SIG-M5 treated with dmso at 0.1 percent for 504 hours (cell line): ENCODE measurements around the gene NOM1.

ENCODE experiments used
- DNase-seq: peaks from one replicate; lab custom pipeline; 2025; ENCODE audit not compliant: unreplicated experiment; lab: John Stamatoyannopoulos, UW

Gene NOM1

DNA sequence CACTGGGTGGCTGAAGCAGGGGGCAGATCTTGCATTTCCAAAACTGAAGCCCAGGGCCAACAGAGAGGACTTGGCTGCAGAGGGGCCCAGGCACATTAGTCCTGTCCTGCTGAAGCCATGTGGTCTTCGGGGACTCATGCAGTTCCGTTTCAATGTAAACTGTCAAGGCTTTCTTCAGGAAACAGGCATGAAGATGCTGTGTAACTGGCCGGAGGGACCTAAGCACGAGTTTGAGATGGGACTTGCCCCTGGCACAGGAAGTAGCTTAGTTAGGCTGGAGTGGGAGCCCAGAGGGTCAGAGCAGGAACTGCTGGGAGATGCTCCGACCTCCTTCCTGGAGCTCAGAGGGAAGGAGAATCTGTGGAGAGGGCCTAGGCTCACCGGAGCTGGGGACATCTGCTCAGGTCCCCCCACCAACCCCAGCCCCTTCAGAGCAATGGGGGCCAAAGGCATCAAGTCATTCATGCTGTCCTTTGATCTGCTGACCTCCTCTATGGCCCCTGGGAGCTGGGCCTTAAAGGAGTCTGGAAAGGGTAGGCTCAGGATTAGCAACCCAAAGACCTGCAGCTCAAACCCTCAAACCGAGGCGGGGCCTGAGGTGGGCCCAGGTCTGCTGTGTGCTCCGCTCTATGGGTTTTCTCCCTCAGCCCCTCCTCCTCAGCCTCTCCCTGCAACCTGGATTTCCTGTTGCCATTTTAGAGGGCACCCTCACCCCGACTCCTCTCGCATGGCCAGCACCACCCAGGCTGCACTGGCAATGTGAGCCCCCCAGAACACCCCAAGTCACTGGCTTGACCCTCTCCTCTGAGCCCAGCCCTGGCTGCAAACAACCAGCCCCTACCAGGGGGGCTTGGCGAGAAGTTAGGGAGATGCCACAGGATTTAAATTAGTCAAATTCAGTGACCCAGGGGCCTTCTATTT lies 65.4 kb downstream of the NOM1 start:
- no peak for DNase-seq

- DNase-seq, result no peak
Measured at GRCh38 chr7:157016024-157016351, 66.5 kb downstream of the NOM1 start.

DNA sequence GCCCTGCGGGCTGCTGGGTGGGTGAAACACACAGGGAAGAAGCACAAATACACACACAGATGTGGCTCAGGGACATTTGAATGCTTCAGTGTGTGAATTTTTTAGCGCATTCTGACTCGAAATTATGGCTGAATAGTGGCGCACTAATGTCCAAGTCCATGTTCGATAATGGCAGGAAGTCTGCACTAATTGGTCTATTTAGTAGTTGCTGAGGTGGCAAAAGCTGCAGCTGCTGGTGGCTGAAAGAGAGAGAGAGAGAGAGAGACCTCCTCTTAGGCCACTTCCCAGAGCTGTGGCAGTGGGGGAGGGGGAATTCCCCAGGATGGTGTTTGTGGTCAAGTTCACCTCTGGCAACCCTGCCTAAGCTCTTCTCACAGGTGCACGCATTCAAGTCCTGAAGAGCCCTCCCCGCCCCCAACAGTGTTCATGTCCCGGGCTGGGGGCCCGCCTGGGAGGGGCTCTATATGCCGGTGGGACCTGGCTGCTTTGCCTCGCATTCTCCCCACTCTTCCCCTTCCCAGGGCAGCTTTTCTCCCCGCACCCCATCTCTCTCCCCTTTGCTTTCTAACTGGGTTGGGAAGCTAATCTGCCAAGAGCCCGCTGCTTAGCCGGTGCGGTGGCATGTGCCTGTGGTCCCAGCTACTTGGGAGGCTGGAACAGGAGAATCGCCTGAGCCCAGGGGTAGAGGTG lies 67.0 kb downstream of the NOM1 start:
- DNase-seq, result no peak

DNA sequence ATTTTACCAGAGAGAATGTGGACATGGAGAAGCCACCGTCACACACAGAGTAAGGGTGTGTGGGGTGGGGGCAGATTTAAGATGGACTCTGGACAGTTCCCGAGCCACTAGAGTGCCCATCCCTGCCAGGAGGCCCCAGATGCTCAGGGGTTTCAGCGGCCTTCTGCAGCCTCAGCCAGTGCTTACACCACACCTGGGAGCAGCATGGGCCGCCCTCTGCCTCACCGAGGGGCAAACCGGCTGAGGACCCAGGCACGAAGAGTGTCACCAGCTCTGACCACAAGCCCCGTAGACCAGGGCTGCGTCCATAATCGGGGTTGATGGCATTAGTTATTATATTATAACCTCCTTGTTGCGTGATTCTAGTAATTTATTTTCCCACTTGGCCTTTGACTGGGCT lies 67.6 kb downstream of the NOM1 start:
- no peak for DNase-seq

GRCh38 chr7:157017603-157018327 lies 68.3 kb downstream of the NOM1 start:
- no peak for DNase-seq

DNA sequence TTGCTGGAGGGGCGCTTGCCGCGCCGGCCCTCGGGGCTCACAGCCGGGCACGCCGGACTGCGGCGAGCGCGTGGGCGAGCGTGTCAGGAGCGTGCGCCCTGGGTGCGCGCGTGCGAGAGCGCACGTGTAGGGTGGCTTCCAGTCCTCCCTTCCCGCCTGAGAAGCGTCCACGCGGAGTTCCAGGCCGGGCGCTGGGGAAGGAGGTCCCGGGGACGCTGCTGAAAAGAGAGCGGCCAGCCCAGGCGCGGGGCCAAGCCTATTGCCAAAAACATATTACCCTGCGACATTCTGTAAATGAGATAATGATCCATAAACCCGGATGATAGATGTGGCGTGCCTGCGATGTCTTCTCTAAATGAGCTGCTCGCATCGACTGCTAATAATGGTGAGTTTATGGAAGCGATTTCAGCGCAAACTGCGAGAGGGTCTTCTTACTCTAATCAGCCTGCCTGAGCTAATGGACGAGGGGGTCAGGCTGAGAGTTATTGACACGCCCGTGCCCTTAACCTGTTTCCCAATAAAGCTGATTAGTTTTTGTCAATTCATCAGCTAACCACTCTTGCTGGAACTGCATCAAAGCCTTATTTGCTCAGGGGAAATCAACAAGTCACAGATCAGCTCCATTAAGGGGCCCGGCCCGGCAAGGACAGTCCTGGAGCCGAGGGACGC lies 69.0 kb downstream of the NOM1 start:
- DNase-seq, result no peak

DNA sequence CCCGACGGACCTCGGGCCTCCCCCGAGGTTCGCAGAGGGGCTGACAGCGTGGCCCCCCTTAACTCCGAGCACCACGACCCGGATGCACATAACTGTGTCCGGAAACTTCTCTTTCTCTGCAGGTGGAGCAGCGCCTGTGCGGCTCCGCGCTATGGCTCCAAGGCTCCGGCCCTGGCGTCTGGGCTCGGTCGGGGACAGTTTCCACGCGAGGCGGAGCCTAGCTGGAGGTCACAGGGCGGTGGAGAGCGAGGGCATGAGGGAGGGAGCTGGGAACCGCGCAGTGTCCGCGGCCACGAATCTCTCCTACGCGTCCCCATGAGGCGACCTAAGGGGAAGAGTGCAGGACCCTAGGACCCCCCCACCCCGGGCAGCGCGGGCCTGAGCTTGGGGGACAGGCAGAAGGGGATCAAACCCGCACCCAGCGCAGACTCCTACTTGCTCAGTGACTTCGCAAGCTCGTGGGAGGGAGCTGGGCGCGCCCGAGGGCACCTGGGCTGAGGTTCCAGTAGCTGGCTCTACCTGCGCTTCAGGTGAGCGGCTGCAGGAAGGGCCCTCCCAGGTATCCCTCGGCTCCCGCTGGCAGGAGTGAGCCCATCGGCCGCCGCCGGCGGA lies 69.6 kb downstream of the NOM1 start:
- no peak for DNase-seq

DNA sequence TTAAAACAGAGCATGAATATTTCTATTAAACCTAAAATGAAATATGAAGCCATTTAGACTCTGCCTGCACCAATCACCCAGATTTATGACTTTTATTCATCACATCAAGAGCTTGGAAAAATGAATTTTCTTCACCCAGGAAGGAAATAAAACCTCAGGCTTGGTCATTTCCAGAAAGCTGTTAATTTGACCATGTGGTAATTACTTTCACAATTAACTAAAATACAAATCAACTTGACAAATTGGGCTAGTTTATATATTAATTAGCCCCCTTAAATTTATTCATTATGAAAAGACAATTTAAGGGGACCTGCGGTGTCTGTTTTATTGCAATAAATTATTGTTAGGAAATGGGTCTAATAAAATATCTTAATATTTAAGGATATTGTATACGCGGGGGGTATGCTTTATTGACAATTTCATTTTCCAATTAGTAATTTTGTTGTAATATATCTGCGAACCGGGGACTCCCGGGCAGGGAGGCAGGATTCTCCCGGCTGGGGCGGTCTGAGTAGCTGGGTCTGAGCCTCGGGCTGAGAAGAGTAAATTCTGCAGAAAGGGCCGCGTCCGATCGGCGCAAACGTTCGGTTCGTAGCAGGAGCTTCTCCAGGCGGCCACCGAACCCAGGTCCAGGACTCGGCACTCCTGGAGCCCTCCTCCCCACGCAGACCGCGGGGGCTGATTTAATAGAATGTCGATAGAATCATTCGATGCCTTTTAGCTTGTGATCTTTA lies 70.4 kb downstream of the NOM1 start:
- DNase-seq, result no peak

- DNase-seq, result no peak
Measured at GRCh38 chr7:157020514-157021070, 71.1 kb downstream of the NOM1 start.

DNA sequence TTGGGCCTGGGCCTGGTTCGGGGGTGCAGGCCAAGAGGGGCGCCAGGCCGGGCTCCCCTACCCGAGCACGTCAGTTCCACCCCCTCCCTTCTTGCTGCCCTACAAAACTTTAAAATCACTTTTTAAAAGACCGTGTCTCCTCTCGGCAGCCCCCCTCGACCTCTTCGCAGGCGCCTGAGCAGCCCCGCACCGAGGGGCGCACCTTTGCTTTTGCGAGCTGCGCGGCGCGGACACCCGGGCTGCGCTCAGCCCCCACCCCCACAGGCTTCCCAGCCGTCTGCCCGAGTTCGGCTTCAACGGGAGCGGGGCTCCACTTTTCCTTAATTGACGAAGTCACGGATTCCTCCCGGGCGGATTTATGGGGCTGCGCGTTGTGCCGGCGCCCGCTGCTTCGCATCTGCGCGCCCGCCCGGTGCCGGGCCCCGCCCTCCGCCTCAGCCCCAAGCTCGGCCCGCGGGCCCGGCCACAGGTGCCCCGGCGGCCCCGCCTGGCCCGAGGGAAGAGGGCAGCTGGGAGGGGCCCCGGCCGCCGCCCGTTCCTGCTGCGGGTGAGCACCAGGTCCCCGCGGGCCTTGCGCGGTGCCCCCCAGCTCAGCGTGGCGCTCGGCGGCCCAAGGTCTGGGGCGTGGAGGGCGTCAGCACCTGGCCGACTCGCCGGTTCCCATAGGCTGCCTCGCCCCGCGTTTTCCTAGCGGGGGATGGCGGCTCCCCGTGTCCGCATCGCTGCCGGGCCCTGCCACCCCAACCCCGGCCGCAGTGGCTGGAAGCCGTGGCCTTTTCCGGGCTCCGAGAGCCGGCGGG lies 71.8 kb downstream of the NOM1 start:
- no peak for DNase-seq

GRCh38 chr7:157021871-157022680 lies 72.6 kb downstream of the NOM1 start:
- no peak for DNase-seq
